ENCODE results near the gene SEMA3F.
"Not testable (repeated sequence)": the region's sequence is repeated elsewhere in the genome, so short reads cannot be mapped to it uniquely, and the experiment has no call there.

SEMA3F gene

GRCh38 chr3:50194128-50194902 lies 39.2 kb downstream of the SEMA3F start:
- peak; percentile 79 for DNase-seq

GRCh38 chr3:50194903-50195500 lies 39.9 kb downstream of the SEMA3F start:
- peak; percentile 48 for DNase-seq

DNA sequence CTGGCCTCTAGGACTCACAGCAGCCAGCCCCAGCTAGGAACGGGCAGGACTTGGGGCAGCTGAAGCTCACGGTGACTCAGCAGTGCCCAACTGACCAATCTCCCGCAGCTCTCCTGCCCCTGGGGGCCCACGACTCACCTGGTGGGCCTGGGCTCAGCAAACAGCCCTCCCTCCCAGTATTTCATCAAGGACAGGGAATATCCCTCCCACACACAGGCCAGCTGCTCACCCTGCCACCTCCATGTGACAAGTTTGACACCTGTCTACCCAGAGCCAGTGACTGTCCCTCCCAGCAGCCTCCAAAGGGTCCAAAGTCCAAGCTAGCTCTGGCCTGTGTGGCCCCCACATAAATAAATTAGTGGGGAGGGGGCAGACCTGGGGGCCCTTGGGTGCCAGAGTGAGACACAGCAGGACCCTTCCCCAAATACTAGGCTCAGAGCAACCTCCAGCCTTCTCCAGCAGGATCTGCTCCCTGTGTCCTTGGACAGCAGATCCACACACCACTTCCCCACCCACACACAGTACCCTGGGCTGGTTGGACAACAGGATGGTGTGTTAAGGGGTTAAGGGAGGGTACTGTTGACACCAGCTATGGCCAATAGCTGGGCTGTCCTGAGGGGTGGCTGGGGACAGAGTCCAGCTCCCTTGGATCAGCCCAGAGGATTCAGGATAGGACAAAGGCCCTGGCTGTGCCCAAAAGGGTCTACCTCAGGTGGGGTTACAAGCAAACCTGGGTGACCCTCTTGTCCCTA lies 40.6 kb downstream of the SEMA3F start:
- no peak for DNase-seq

- DNase-seq, result no peak
These were observed 41.2 kb downstream of the SEMA3F start for GRCh38 chr3:50196253-50196801.

DNA sequence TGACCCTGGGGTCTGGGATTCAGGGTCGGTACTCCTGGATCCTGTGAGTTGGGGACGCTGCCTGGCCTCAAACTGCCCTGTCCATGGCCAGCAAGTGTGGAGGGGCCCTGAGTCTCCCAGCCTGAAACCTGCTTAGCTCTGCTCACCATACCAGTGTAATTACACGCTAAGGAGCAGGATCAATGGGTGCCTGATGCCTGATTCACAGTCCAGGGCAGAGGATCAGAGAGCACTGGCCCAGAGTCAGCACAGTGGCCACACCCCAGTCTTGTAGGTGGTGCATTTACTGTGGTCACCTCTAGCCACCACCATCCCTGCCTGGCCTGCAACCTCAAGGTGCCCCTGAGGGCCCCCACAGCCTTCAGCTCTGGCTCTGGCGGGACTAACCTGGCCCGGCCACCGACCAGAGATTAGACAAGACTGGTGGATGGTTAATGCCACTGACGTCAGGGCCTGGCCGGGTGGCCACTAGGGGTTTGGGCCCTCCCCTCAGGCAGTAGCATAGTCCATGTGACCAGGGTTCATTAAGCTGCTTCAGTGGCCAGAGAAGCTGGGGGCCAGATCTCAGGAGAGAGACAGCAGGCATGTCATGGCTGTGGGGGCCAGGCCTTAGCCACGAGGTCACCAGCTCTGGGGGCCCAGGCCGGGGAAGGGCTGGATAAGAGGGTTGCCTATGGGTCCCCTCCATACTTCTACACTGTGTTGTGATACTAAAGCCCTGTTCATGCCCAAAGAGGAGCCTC lies 46.6 kb downstream of the SEMA3F start:
- no peak for DNase-seq

GRCh38 chr3:50202353-50203112 lies 47.4 kb downstream of the SEMA3F start:
- no peak for DNase-seq

- DNase-seq, result no peak
These were observed 48.1 kb downstream of the SEMA3F start for GRCh38 chr3:50203113-50203808.

DNA sequence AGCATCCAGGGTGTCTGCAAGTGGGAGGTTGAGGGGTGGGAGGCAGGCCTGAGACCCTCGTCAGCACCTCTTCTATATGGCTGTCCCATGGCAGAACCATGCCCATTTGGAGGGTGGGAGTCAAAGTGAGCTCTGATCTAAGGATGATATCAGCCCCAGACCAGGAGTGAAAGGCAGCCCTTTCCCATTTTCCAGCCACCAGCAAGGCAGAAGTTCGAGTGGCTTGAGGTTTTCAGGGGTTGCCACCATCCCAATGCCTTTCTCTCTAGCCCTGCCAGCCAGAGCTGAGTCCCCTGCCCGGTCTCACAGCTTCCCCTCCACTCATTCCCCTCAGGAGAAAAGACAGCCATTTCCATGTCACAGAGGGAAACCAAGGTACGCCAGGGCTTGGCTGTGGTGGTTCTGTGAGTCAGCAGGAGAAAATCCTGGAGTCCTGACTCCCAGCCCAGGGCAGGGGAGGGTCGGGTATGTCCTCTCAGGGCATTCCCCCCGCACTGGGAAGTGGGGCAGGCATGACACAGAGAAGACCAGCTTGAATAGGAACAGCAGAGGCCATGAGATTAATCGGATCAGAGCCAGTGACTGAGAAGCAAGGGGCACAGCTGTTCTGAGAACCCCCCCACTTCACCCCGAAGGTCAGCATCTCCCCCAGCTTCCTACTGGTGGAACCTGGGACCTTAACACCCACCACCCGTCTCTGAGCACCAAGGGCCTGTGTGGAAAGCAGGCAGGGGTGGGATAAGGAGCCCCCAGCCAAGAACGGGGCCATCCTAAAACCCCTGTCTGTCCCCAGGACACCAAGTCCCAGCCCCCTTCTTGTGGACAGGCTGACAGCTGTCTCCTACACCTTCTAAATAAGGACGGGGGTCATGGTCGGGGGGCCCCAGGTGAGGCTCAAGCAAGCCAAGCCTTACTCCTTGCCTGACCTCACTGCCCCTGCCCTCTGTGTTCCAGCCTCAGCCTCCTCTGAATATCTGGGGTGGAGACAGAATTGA lies 49.0 kb downstream of the SEMA3F start:
- no peak for DNase-seq

DNA sequence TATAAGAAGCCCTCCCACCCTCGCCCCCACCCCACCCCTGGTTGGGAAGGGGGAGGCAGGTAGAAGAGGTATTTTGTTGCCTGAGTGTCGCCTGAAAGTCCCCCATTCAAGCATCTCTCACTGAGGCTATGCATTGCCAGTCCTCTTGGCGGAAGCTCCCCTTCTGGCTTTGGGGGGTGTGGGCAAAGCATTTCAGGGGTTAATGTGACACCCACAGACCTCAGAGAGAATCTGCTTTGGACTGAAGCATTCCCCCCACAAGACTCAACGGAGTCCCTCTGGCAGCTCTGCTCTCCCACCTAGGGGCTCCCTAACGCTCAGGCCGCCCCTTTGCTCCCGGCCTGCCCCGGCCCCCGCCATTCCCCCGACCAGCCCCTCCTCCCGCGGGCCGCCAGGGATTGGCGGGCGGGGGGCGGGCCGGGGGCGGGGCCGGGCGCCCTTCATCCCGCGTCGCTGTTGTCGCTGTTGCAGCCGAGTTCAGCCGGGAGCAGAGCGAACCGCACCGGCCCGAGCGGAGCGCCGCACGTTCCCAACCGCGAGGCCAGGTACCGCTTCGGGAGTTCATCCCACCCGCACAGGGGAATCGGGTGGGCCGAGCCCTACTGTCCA lies 49.8 kb downstream of the SEMA3F start, which contains the start of gene SLC38A3:
TSS of gene SLC38A3 (plus strand) at position 468 of the 609 bp plus-strand sequence. CDS start 8,929 bp downstream, outside the sequence.
- DNase-seq, result no peak

DNA sequence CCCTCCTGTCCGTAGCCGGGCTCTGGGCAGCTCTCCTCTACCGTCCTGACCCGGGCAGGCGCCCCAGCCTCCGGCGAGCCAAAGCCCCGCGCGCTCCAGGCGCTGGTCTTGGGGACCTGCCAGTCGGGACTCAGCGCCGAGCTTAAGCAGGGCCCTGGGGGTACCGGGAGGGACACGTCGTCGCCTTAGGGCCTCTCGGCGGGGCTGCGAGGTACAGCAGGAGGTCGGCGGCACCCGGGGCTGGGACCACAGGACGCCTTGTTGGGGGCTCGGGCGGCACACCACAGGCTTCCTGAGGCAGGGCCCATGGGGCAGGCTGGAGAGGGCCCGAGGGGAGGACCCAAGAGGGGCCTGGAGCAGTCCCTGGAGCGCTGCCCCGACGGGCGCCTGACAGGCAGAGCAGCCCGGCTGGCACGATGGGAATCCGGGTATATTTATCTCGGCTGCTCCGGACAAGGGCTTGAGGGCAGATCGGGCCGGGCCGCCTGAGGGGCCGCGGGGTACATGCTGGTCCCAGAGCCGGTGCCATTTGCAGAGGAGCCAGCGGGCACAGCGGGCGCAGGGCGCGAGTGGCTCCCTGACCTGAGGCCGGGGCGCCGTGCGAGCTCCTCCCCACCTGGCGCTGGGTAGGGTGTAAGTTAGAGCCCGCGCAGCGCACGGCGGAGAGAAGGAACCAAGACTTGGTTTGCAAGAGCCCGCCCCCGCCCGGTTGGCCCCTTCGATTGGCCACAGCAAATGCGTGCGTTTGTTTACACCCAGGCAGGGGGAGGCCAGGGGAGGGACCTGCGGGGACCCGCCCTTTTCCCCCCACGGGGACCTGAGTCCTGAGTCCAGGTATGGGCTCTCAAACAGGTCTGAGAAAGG lies 50.5 kb downstream of the SEMA3F start:
- DNase-seq, result no peak

- no peak for DNase-seq
These were observed 52.4 kb downstream of the SEMA3F start for GRCh38 chr3:50207359-50208042.

DNA sequence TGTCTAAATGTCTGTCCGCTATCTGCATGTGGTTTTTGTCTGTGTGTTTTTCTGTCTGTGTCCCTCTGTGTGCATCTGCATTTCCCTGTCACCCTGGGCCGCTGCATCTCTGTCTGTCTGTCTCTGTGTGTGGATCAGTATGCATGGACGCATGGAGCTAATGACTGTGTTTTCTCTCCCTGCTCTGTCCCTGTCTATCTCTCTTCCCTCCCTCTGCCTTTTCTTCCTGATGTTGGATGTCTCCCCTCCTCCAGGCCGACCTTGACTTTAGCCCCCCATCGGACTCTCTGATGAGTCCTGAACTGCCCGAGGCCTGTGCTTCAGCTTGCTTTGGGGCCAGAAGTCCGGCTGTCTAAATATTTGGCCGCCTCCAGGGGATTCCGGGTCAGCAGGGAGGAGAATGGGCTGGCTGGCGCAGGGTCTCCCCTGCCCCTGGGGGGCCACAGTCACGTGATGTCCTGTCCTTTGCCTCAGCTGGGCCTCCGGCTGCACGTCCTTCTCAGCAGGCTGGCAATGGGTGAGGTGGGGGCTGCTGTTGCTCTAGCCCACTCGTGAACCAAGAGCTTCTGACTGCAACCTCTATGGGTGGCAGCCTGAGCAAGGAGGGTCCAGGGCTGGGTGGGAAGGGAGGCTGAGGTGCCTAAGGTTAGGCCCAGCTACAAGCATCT lies 53.7 kb downstream of the SEMA3F start:
- no peak for DNase-seq

DNA sequence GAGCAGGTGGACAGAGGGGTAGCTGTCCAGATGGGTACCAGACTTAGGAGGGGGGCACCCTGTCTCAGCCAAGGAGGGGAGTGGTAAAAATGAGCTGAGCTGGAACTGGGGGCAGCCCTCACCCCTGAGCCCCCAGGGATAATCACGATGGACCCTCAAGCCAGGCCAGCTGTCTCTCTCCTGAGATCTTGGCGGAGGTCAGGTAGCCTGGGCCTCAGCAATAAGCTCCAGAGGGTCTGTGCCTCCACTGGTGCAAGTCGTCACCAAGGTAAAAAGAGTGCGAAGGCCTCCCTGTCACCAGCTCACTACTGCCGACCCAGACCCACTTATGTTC lies 55.0 kb downstream of the SEMA3F start:
- DNase-seq, result no peak

GRCh38 chr3:50210510-50211367 lies 55.6 kb downstream of the SEMA3F start:
- no peak for DNase-seq

DNA sequence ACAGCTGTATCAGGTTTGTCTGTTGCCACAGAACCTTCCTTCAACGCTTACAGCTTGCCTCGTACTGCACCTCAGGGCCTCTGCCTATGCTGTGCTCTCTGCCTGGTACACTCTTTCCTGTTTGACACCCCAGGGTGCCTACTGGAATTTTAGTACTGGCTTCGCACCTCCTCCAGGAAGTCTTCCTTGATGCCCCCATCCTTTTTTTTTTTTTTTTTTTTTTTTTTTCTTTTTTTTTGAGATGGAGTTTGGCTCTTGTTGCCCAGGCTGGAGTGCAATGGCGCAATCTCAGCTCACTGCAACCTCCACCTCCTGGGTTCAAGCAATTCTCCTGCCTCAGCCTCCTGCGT lies 56.2 kb downstream of the SEMA3F start:
- DNase-seq, result not testable (repeated sequence)

GRCh38 chr3:50211930-50212329 lies 56.8 kb downstream of the SEMA3F start:
- DNase-seq, result no peak
